ENCODE measurements around the gene SENP2.

- TF ChIP-seq CTCF (optimal IDR thresholded peaks at IDR 0.05 in 1 of 3, IDR thresholded peaks at IDR 0.05 in 1 of 3, conservative IDR thresholded peaks at IDR 0.05 in 1 of 3; ENCODE audit: extremely low read depth in 1 of 3, insufficient read depth in 2 of 3, low read length in 3 of 3) (no peak), EZH2 (IDR thresholded peaks at IDR 0.05; ENCODE audit: low read length) (no peak)
Measured at GRCh38 chr3:185586686-185587039, 568 bp downstream of the SENP2 start.
